ENCODE results near the gene DCDC2.
"Not testable (repeated sequence)": the region's sequence is repeated elsewhere in the genome, so short reads cannot be mapped to it uniquely, and the experiment has no call there.

Gene DCDC2

GRCh38 chr6:24357336-24358218 is at the start of gene DCDC2:
Gene DCDC2 (minus strand): TSS chr6:24358059. CDS start chr6:24357750, 309 bp downstream.
- DNase-seq: peak; percentile 27
- no peak for ATAC-seq

- DNase-seq (no peak), ATAC-seq (no peak)
Measured at GRCh38 chr6:24405262-24405661, 47.4 kb upstream of the DCDC2 start.

- ATAC-seq (no peak), DNase-seq (no peak)
Measured at GRCh38 chr6:24403501-24403824, 45.6 kb upstream of the DCDC2 start.

GRCh38 chr6:24402697-24403500 is 45.0 kb upstream of the DCDC2 start, which contains the start of gene MRS2:
Gene MRS2 (plus strand): TSS chr6:24402936. CDS start chr6:24403047, 111 bp downstream.
- peak; percentile 96 for ATAC-seq
- peak; percentile 82 for DNase-seq

- ATAC-seq (no peak), DNase-seq (no peak)
Measured at GRCh38 chr6:24401458-24401857, 43.6 kb upstream of the DCDC2 start.

GRCh38 chr6:24400045-24401039 is 42.5 kb upstream of the DCDC2 start:
- not testable (repeated sequence) for ATAC-seq, DNase-seq

- no peak for DNase-seq
Measured at GRCh38 chr6:24397631-24398030, 39.8 kb upstream of the DCDC2 start.

GRCh38 chr6:24396824-24397223 is 39.0 kb upstream of the DCDC2 start:
- DNase-seq: no peak
- no peak for ATAC-seq

More at GRCh38 chr6:24397631-24398030, 39.8 kb upstream of the DCDC2 start:
- ATAC-seq: no peak

GRCh38 chr6:24394780-24395437 is 37.0 kb upstream of the DCDC2 start:
- ATAC-seq (no peak), DNase-seq (no peak)

- no peak for ATAC-seq
- no peak for DNase-seq
Measured at GRCh38 chr6:24394061-24394779, 36.4 kb upstream of the DCDC2 start.

- peak; percentile 52 for ATAC-seq
- DNase-seq: no peak
Measured at GRCh38 chr6:24391756-24392405, 34.0 kb upstream of the DCDC2 start.

GRCh38 chr6:24391208-24391607 is 33.3 kb upstream of the DCDC2 start:
- no peak for ATAC-seq

GRCh38 chr6:24387818-24388217 is 30.0 kb upstream of the DCDC2 start:
- DNase-seq (no peak), ATAC-seq (no peak)

More at GRCh38 chr6:24391208-24391607, 33.3 kb upstream of the DCDC2 start:
- DNase-seq: no peak

- ATAC-seq (no peak), DNase-seq (no peak)
Measured at GRCh38 chr6:24385536-24386269, 27.8 kb upstream of the DCDC2 start.

- not testable (repeated sequence) for DNase-seq, ATAC-seq
Measured at GRCh38 chr6:24384369-24385130, 26.7 kb upstream of the DCDC2 start.

GRCh38 chr6:24382891-24383494 is 25.1 kb upstream of the DCDC2 start:
- not testable (repeated sequence) for ATAC-seq, DNase-seq

- ATAC-seq (no peak), DNase-seq (no peak)
Measured at GRCh38 chr6:24382220-24382540, 24.3 kb upstream of the DCDC2 start.
